ENCODE measurements around the gene GIT1. TPM values are rescaled to one million over a fixed set of nuclear protein-coding genes. Genes with fewer than 3 reads are reported as not detected.

Gene GIT1
- total RNA-seq, 4 donors from 2014 or later = 28.7 to 50.4 (median 39.9) TPM

GRCh38 chr17:29577001-29577370 lies 12.5 kb downstream of the GIT1 start:
- no peaks in the 10 kb centered on the region for H3K27me3 ChIP-seq
- H3K27ac ChIP-seq (replicated peaks in 1 of 4) = peak overlapping the region in 1 of 4 donors; percentile 40
- TF ChIP-seq CTCF (IDR thresholded peaks at IDR 0.05) = no peak
- no peak for TF ChIP-seq POLR2AphosphoS5 (IDR thresholded peaks at IDR 0.05)
- no peak for TF ChIP-seq EP300 (IDR thresholded peaks at IDR 0.05)
- TF ChIP-seq POLR2A (IDR thresholded peaks at IDR 0.05; ENCODE audit: low read depth) = no peak
- no peaks in the 10 kb centered on the region for H3K9me3 ChIP-seq
- peaks cover 42 to 86% (median 82%) of the 10 kb centered on the region in 4 donors for H3K36me3 ChIP-seq
- peaks cover 31 to 52% (median 49%) of the 10 kb centered on the region in 4 donors for H3K4me1 ChIP-seq
- H3K4me3 ChIP-seq = no peak overlapping the region
- intact Hi-C loops (cut with DNase I) = no loop called here
- 90% methylated on average over 6 of the region's 9 CpGs for WGBS
- DNase-seq (ENCODE audit: extremely low spot score) = no peak

- Histone ChIP-seq H3K4me3 (no peak overlapping the region), H3K36me3 (peaks cover 36 to 86% (median 76%) of the 10 kb centered on the region in 4 donors), H3K27ac (replicated peaks in 1 of 4) (no peak overlapping the region), H3K27me3 (no peaks in the 10 kb centered on the region), H3K4me1 (peaks cover 32 to 53% (median 51%) of the 10 kb centered on the region in 4 donors), H3K9me3 (no peaks in the 10 kb centered on the region)
- intact Hi-C loops (cut with DNase I) = no loop called here
- TF ChIP-seq POLR2AphosphoS5 (IDR thresholded peaks at IDR 0.05) = no peak
- TF ChIP-seq CTCF (IDR thresholded peaks at IDR 0.05) = no peak
- TF ChIP-seq POLR2A (IDR thresholded peaks at IDR 0.05; ENCODE audit: low read depth) = no peak
- no peak for TF ChIP-seq EP300 (IDR thresholded peaks at IDR 0.05)
- DNase-seq (ENCODE audit: extremely low spot score) = no peak
- WGBS = 96% methylated on average over 13 of the region's 37 CpGs
These were observed 13.0 kb downstream of the GIT1 start for GRCh38 chr17:29576214-29577000.

- no peaks in the 10 kb centered on the region for H3K27me3 ChIP-seq
- WGBS = 87% methylated on average over 12 of the region's 28 CpGs
- H3K4me3 ChIP-seq = no peak overlapping the region
- peaks cover 29 to 55% (median 48%) of the 10 kb centered on the region in 4 donors for H3K4me1 ChIP-seq
- no peak for TF ChIP-seq POLR2AphosphoS5 (IDR thresholded peaks at IDR 0.05)
- no peak for TF ChIP-seq POLR2A (IDR thresholded peaks at IDR 0.05; ENCODE audit: low read depth)
- intact Hi-C loops (cut with DNase I) = no loop called here
- no peak for DNase-seq (ENCODE audit: extremely low spot score)
- H3K9me3 ChIP-seq = no peaks in the 10 kb centered on the region
- H3K27ac ChIP-seq (replicated peaks in 1 of 4) = no peak overlapping the region
- peaks cover 35 to 86% (median 69%) of the 10 kb centered on the region in 4 donors for H3K36me3 ChIP-seq
These were observed 13.8 kb downstream of the GIT1 start for GRCh38 chr17:29575511-29576213.

- H3K4me1 ChIP-seq = peaks cover 22 to 53% (median 47%) of the 10 kb centered on the region in 4 donors
These were observed 14.5 kb downstream of the GIT1 start for GRCh38 chr17:29574732-29575510.

More at GRCh38 chr17:29574732-29575510, 14.5 kb downstream of the GIT1 start:
- 80% methylated on average over 7 of the region's 17 CpGs for WGBS
- intact Hi-C loops (cut with DNase I) = no loop called here
- Histone ChIP-seq H3K4me3 (no peak overlapping the region), H3K36me3 (peaks cover 35 to 83% (median 65%) of the 10 kb centered on the region in 4 donors), H3K27ac (replicated peaks in 1 of 4) (no peak overlapping the region), H3K9me3 (no peaks in the 10 kb centered on the region), H3K27me3 (no peaks in the 10 kb centered on the region)
- DNase-seq (ENCODE audit: extremely low spot score) = no peak
- TF ChIP-seq CTCF (IDR thresholded peaks at IDR 0.05) (no peak), POLR2AphosphoS5 (IDR thresholded peaks at IDR 0.05) (no peak), EP300 (IDR thresholded peaks at IDR 0.05) (no peak), POLR2A (IDR thresholded peaks at IDR 0.05; ENCODE audit: low read depth) (no peak)

All from esophagus muscularis mucosa (tissue), 4 donors.